HG02938 (cell line): ENCODE measurements around the gene STRN4.

Experiments
- ATAC-seq: cut with Tn5 transposase; IDR thresholded peaks from one replicate; pipeline ENCODE4 v1.9.1; 2021; ENCODE audit warnings: mild to moderate bottlenecking, moderate library complexity; ENCODE audit not compliant: unreplicated experiment

The STRN4 gene

DNA sequence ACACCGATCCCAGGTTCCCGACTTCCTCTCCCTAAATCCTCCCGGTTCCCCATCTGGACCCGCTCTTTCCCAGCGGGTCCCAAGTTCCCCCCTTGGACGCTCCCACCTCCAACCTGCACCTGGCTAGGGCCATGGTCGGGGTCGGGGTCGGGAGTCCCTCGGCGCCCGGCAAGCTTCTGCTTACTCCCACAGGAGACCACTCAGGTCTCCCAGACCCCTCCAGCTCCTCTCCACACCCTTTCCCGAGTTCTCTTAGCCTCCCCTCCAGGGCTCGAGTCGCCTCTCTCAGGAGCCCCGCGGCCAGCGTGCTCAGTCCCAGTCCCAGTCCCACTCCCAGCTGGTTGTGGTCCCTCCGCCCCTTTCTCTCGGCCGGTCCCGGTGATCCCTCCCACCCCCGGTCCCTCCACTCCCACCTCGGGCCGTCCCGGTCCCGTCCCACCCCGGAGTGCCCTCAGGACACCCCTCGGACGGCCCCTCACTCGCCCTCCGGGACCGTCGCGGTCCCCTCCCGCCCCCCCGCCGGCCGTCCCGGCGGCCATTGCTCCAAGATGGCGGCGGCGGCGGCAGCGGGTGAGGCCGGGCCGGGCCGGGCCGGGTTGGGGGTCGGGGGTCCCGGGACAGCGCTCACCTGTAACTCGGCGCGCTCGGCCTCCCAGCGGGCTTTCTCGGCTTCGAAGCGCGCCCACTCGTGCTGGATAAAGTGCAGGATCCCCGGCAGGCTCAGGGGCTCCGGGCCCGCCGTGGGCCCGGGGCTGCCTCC lies 549 bp downstream of the STRN4 start, which contains the start of gene FKRP:
TSS of gene FKRP (plus strand) at position 537 of the 760 bp plus-strand sequence. CDS start 9,394 bp downstream, outside the sequence.
- no peak for ATAC-seq

DNA sequence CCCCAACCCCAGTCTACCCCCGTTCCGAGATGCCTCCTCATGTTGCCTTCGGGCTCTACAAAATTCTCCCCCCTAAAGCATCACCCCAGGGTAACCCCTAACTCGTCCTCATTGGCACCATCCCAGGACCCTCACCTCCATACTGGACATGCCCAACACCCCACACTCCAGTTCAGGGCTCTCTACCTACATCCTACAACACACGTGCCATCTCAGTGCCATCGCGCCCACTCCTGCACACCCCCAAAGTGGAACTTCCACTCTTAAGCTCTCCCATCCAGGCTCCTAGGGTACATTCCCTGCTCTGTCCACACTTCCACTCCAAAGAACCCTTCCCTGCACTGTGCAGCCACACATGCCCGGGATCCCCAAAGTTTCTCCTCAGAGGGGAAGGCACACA lies 1.2 kb downstream of the STRN4 start:
- ATAC-seq, result no peak

DNA sequence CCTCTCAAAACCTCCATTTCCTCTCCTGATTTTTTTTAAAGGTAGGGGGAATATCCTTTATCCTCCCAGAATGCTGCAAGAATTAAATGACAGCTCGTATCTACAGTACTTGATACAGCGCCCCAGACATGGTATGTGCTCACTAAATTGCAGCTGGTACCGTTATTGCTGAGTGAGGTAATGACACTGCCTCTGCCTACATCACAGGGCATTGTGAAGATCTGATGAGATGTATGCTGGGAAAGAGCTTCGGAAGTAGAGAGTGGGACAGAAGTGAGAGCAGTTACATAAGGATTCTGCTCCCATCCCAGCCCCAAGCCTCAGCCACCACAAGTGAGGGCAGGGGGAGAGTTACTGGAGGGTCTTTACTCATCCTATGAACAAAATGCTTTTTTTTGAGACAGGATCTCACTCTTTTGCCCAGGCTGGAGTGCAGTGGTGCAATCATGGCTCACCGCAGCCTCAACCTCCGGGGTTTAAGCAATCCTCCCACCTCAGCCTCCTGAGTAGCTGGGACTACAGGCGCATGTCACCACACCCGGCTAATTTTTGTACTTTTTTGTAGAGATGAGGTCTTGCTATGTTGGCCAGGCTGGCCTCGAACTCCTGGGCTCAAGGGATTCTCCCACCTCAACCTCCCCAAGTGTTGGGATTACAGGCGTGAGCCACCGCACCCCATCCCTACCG lies 2.1 kb downstream of the STRN4 start:
- ATAC-seq, result no peak

DNA sequence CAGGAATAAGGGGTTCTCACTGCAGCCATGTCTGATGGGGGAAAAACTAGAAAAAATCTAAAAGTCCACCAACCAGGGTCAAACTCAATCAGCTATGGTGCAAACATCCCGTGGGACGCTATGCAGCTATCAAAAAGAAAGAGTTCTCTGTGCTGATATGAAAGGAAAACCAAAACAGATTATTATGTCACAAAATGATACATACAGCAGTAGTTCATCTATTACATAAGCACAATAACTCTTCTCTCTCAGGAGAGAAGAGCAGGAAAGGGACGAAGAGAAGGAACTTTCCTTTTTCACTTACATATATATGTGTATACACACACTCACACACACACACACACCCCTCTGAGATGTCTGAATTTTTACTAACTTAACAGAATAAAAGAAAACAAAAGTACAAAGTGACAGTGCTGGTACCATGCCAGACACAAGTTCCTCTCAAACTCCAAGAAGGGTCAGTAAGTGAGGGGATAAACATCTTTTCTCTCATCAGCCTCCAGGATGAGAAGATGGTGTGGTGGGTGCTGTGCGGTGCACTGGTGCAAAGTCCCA lies 3.2 kb downstream of the STRN4 start:
- ATAC-seq, result no peak

DNA sequence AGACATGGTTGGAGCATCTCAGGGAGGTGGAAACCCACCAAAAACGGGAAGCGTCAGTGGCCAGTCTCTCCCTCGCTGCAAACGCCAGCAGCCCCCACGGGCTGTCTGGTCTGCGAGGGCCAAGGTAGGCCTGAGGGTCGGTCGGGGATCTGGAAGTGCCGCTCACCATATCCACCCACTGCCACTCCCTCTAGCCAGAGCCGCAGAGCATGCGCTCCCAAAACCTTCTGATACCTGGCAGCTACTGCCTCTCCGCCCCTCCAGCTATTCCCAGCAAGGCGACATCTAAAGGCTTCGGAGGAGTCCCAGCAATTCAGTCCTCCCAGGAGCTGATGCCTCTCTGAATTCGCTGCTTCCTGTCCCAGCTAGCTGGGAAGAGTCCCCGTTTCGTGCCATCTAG lies 4.8 kb downstream of the STRN4 start:
- ATAC-seq, result no peak

GRCh38 chr19:46739290-46739771 lies 6.9 kb downstream of the STRN4 start:
- ATAC-seq, result no peak

- no peak for ATAC-seq
These were observed 8.5 kb downstream of the STRN4 start for GRCh38 chr19:46737761-46738171.

DNA sequence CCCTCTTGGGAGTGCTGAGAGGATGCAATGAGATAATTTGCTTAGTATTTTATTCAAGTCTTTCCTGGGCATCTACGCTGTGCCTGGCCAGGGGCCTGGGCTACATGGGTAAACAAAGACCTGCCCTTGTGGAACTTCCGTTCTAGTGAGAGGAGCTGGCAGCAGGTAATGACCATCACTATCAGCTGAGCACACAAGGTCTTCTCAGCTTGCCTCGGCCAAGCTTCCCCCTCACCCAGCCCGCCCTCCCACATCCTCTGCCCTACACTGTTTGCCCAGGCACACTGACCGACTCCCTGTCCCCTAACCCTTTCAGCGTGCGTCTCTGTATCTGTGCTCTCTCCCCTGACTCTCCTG lies 9.0 kb downstream of the STRN4 start:
- no peak for ATAC-seq

- no peak for ATAC-seq
These were observed 9.5 kb downstream of the STRN4 start for GRCh38 chr19:46736531-46737297.

- no peak for ATAC-seq
These were observed 12.5 kb downstream of the STRN4 start for GRCh38 chr19:46733690-46734292.

DNA sequence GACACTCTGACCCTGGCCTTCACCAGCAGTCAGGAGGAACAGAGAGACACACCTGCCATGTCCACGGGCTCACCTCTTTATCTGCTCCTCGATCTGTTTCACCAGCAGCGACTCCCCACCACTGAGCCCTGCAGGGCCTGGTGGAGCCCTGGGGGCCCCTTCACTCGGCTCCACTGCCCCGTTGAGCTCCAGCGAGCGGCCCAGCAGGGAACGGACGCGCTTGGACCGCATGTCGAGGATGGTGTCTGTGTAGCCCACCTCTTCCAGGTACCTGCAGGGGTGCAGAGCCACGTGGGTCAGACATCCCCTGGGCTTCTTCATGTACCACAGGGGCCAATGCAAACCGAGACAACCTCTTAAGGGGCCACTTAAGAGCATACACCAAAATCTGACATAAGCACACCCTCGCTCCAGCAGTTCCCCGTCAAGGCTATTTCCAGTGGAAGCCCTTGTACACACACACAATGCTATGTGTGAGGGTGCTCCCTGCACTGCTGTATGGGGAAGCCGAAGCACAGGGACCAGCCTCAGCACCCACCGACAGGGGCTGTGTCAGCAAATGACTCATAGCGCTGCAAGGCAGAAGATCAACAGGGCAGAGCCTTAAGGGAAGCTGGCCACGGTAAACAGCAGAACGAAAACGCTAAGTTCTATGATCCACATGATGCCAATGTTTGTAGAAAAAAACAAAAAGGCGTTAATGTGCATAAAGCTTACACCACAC lies 13.1 kb downstream of the STRN4 start:
- no peak for ATAC-seq

- no peak for ATAC-seq
These were observed 13.9 kb downstream of the STRN4 start for GRCh38 chr19:46732172-46732938.

GRCh38 chr19:46731584-46731983 lies 14.7 kb downstream of the STRN4 start:
- no peak for ATAC-seq

GRCh38 chr19:46731007-46731501 lies 15.2 kb downstream of the STRN4 start:
- no peak for ATAC-seq

GRCh38 chr19:46730595-46730994 lies 15.7 kb downstream of the STRN4 start:
- ATAC-seq, result no peak

- no peak for ATAC-seq
These were observed 16.1 kb downstream of the STRN4 start for GRCh38 chr19:46730187-46730586.

DNA sequence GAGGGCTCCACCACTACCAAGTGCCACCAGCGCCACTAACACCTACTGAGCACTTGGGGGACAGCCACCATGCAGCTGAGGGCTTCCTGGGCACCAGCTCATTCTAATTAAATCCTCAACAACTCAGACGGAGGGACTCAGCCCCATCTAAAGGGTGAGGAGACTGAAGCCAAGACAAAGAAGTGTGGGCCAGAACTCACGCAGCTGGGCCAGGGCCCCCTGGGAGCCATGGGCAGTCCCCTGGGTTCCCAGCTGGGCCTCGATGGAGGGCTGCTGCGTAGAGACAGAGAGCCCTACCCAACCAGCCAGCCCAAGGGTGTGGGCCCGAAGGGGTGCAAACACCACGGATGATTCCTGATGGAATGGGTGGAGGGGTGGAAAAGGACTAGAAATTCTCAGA lies 16.6 kb downstream of the STRN4 start:
- no peak for ATAC-seq

GRCh38 chr19:46728693-46729339 lies 17.4 kb downstream of the STRN4 start:
- ATAC-seq, result no peak

- ATAC-seq, result no peak
These were observed 18.0 kb downstream of the STRN4 start for GRCh38 chr19:46728208-46728607.
